LNCAP (cell line): ENCODE results near the gene ZNF32.

ENCODE experiments used
- TF ChIP-seq, protein P1 (sequence below): fragments of 450-650 bp; IDR thresholded peaks from 2 replicates; pipeline ENCODE4 v1.5.1; 2017; ENCODE audit warnings: mild to moderate bottlenecking

Gene ZNF32

DNA sequence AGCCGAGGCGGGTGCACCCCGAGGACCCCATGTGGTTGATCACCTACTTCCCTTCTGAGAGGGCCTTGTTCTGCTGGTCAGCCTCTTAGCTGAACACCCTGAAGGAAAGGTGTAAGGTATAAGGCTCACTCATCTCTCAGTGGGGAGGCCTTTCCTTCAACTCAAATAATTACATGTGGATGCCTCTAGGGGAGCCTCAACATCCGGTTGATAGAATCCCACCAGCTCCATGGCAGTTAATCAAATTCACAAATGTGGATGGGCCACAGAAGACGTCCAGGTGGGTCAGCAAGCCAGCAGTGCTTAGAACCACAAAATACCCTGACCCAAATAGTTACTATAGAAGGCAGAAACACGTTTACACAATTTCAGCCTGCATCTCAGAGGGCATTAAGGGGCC is 37.7 kb upstream of the ZNF32 start:
- TF ChIP-seq, protein P1, sequence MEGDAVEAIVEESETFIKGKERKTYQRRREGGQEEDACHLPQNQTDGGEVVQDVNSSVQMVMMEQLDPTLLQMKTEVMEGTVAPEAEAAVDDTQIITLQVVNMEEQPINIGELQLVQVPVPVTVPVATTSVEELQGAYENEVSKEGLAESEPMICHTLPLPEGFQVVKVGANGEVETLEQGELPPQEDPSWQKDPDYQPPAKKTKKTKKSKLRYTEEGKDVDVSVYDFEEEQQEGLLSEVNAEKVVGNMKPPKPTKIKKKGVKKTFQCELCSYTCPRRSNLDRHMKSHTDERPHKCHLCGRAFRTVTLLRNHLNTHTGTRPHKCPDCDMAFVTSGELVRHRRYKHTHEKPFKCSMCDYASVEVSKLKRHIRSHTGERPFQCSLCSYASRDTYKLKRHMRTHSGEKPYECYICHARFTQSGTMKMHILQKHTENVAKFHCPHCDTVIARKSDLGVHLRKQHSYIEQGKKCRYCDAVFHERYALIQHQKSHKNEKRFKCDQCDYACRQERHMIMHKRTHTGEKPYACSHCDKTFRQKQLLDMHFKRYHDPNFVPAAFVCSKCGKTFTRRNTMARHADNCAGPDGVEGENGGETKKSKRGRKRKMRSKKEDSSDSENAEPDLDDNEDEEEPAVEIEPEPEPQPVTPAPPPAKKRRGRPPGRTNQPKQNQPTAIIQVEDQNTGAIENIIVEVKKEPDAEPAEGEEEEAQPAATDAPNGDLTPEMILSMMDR, result no peak

DNA sequence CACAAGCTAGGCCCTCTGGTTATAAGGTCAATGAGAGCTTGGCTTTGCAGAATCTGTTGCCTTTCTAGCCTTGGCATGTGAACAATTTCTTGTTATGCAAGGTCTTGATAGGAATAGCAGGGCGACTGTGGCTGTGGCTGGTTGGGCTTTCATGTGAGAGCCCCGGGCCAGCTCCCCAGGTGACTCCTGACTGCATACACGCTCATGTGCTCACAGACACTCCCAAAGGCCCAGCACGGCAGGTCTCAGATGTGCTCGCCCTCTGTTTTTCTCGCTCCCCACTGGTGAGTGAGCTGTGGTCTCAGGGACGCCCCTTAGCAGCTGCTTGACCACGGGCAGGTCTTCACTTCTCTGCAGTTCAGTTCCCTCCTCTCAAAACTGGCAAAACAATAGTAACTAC is 37.1 kb upstream of the ZNF32 start:
- TF ChIP-seq, protein P1, result no peak

DNA sequence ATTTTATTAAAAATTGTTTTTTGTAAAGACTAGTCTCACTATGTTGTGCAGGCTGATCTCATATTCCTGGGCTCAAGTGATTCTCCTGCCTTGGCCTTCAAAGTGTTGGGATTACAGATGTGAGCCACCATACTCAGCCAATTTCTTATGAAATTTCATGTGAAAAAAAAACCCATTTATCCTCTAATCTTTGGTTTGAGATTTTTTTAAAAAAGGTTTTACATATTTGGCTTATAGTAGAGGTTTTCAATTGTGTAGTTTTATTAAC is 35.5 kb upstream of the ZNF32 start:
- TF ChIP-seq, protein P1, result no peak

DNA sequence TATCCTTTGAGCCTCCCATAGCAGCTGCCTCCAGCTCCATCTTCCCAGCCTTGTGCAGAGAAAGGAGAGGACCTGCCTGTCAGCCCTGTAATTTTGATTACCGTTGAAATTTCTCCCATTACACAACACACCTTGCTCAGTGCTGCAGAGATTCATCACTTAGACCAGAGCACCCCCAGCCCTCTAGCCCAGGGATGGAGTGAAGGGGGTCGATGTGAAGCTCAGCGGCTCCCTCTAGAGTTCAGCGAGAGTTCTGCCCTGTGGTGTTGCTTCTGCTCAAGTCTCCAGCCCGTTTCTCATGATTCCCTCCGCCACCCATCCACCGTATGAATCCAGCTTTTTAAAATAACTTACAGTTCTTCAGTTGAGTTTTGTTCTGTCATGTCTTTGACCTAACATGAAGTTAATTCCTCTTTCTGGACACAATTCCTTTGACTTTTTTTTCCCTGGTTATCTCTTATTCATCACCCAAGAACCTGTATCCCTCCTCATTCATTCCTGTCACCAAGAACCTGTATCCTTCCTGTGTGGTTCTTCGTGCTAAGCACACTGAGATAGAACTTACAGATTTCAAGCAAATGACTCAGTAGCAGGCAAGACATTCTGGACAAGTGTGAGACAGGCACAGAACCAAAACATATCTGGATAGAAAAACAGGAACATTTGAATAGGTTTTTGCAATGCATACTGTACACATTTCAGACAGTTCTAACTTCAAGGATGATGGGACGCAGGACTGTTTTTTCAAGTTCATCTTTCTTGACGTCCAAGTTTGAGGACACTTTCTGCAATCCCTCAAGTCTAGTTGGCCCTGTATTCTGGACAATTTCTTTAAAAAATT is 35.0 kb upstream of the ZNF32 start:
- TF ChIP-seq, protein P1, result peak; percentile 63

DNA sequence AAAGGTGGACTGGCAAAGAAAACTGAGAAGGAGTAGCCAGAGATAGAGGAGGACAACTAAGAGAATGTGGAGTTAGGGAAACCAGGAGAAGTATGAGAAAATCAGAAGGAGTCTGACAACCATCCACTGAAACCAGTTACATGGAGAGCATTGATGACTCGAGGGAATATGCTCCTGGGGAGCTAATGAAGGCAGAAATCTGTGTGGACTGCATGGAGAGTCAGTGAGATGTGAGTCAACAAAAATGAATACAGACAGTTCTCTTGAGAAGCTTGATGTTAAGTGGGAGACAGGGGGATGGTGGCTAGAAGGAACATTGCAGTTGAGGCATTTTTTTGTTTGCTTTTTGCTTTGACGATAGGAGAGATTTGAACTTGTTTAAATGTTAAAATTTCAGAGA is 34.3 kb upstream of the ZNF32 start:
- TF ChIP-seq, protein P1, result no peak

DNA sequence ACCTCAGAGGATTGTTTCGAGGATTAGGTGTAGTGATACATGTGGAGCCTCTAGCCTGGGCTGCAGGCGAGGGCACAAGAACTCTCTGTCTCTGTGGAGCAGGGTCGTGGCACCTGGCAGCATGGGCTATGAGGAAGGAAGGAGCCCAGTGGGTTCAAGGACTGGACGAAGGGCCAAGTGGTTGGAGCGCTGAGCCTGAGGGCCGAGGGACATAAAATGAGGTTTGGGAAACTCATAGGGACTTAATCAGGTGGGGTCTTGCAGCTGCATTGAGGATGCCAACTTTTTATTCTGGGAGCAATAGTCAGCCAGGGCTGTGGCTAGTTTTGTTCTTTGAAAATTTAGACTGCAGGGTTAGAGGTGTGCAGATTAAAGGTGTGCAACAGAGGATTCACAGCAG is 33.0 kb upstream of the ZNF32 start:
- TF ChIP-seq, protein P1, result no peak

DNA sequence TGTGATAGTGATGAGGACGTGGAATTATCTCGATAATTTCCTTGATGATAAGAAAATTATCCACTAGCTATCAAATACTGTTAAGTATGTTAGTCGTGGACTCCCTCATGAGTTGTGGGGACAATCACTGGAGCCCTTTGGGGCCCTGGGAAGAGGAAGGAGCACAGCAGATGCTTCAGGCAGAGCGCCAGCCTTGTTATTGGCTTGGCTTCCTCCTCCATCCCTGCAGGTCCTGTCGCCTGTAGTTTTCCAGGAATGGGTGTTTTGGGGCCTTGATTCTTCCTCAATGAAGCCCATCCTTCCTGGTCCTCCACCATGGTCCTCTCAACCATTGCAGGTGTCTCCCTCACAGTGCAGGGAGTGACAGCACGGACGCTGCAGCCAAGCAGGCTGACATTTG is 32.5 kb upstream of the ZNF32 start:
- TF ChIP-seq, protein P1, result no peak

DNA sequence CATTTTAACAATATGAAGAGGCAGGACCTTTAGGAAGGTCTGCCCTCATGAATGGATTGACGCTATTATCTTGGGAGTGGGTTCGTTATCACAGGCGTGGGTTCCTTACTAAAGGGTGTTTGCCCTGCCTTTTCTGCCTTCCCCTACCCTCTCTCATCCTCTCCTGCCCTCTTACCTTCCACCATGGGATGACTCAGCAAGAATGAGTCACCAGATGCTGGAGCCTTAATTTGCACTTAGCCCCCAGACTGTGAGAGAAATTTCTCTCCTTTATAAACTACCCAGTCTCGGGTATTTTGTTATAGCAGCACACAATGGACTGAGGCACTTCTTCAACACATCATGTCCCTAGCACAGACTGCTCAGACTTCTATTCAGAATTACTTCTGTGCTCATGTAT is 31.4 kb upstream of the ZNF32 start:
- TF ChIP-seq, protein P1, result no peak
